GM12864 (cell line): Measurements from ENCODE around the gene YIPF6.
"Not testable (repeated sequence)": the region's sequence is repeated elsewhere in the genome, so short reads cannot be mapped to it uniquely, and the experiment has no call there.

ENCODE experiments used
- DNase-seq: peaks from one replicate; pipeline ENCODE4 v3.0.0-alpha.2; 2011; ENCODE audit warnings: low read depth
- H3K4me3 ChIP-seq: 2 replicates; pipeline ENCODE4 v1.5.1; 2011; ENCODE audit warnings: mild to moderate bottlenecking, low read depth, low read length, control low read depth
- TF ChIP-seq, protein P1 (sequence below): IDR thresholded peaks from 2 replicates; pipeline ENCODE4 v1.5.1; 2011; ENCODE audit warnings: low read depth, mild to moderate bottlenecking, moderate library complexity, low read length, control low read depth, inconsistent platforms; ENCODE audit errors: missing control alignments

Gene YIPF6

DNA sequence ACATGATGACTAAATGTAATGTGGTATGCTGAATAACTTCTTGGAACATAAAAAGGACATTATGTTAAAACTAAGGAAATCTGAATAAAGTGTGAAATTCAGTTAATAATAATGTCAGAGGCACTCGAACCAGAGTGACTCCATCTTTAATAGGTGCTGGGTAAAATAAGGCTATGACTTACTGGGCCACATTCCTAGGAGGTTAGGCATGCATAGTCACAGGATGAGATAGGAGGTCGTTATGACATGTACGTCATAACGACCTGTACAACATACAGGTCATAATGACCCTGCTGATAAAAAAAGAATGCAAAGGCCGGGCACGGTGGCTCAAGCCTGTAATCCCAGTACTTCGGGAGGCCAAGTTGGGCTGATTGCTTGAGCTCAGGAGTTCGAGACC, 36.7 kb upstream of the YIPF6 start:
- DNase-seq, result no peak
- H3K4me3 ChIP-seq, result no peak overlapping the region
- TF ChIP-seq, protein P1, sequence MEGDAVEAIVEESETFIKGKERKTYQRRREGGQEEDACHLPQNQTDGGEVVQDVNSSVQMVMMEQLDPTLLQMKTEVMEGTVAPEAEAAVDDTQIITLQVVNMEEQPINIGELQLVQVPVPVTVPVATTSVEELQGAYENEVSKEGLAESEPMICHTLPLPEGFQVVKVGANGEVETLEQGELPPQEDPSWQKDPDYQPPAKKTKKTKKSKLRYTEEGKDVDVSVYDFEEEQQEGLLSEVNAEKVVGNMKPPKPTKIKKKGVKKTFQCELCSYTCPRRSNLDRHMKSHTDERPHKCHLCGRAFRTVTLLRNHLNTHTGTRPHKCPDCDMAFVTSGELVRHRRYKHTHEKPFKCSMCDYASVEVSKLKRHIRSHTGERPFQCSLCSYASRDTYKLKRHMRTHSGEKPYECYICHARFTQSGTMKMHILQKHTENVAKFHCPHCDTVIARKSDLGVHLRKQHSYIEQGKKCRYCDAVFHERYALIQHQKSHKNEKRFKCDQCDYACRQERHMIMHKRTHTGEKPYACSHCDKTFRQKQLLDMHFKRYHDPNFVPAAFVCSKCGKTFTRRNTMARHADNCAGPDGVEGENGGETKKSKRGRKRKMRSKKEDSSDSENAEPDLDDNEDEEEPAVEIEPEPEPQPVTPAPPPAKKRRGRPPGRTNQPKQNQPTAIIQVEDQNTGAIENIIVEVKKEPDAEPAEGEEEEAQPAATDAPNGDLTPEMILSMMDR, result no peak

DNA sequence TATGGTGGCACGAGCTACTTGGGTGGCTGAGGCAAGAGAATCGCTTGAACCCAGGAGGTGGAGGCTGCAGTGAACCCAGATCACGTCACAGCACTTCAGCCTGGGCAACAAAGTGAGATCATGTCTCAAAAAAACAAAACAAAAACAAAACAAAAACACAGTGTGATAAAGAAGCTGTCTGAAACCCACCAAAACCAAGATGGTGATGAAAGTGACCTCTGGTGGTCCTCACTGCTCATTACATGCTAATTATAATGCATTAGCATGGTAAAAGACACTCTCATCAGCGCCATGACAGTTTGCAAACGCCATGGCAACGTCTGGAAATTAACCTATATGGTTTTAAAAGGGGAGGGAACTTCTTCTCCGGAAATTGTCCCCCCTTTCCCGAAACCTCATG, 36.2 kb upstream of the YIPF6 start:
- no peak overlapping the region for H3K4me3 ChIP-seq
- TF ChIP-seq, protein P1, result peak; percentile 48
- DNase-seq, result no peak

DNA sequence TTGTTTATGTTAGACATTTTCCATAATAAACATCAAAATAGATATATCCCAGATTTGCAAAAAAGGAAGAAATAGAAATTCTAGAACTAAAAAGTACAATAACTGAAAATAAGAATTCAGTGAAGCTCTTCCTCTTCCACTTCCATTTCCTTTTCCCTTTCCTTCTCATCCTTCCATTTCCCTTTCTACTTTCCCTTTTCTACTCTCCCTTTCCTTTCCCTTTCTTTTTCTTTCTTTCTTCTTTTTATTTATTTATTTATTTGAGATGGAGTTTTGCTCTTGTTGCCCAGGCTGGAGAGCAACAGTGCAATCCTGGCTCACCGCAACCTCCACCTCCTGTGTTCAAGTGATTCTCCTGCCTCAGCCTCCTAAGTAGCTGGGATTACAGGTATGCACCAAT, 35.0 kb upstream of the YIPF6 start:
- DNase-seq, result no peak
- TF ChIP-seq, protein P1, result no peak
- no peak overlapping the region for H3K4me3 ChIP-seq

DNA sequence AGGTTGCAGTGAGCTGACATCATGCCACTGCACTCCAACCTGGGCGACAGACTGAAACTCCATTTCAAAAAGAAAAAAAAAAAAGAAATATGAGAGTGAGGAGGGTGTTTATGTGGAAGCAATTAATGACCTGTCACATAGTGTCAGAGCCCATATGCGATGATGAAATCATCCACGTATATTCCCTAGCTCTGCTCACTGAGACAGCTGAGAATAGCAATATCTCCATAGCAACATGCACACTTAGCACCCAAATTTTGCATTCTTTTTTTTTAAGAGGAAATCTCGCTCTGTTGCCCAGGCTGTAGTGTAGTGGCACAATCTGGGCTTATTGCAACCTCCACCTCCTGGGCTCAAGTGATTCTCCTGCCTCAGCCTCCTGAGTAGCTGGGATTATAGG, 34.1 kb upstream of the YIPF6 start:
- TF ChIP-seq, protein P1, result no peak
- H3K4me3 ChIP-seq, result no peak overlapping the region
- no peak for DNase-seq

DNA sequence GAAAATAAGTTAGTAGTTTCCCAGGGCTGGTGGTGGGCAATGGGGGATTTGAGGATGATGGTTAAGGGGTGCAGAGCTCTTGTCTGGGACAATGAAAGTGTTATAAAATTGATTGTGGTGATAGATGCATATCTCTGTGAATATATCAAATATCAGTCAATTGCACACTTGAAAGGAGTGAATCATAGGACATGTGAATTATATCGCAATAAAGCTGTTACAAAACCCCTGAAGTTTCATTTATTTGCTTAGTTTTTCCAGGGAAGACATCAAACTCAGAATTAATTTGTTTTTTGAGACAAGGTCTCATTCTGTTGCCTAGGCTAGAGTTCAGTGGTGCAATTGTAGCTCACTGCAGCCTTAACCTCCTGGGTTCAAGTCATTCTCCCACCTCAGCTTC, 17.9 kb upstream of the YIPF6 start:
- no peak overlapping the region for H3K4me3 ChIP-seq
- DNase-seq, result no peak
- TF ChIP-seq, protein P1, result no peak

DNA sequence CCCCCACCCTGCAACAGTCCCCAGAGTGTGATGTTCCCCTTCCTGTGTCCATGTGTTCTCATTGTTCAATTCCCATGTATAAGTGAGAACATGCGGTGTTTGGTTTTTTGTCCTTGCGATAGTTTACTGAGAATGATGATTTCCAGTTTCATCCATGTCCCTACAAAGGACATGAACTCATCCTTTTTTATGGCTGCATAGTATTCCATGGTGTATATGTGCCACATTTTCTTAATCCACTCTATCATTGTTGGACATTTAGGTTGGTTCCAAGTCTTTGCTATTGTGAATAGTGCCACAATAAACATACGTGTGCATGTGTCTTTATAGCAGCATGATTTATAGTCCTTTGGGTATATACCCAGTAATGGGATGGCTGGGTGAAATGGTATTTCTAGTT, 12.7 kb upstream of the YIPF6 start:
- H3K4me3 ChIP-seq, DNase-seq: not testable (repeated sequence)

DNA sequence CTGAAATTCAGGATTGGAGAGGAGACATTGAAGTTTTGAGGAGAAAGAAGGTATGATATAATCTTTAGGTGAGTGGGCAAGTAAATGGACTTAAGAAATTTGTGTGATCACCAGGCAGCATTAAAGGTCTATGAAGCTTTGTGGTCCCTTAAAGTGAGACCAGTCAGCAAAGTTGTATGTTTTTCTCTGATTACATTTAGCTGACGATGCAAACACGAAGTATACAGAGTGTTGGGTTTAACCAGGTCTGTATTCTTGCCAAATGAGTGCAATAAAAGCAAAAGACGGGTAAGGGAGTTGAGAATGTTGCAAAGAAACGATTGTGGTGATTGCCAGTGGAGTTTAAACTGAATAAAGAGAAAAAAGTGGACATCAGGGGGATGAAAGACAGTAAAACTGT, 11.6 kb upstream of the YIPF6 start:
- DNase-seq, result no peak
- TF ChIP-seq, protein P1, result no peak
- H3K4me3 ChIP-seq, result no peak overlapping the region

DNA sequence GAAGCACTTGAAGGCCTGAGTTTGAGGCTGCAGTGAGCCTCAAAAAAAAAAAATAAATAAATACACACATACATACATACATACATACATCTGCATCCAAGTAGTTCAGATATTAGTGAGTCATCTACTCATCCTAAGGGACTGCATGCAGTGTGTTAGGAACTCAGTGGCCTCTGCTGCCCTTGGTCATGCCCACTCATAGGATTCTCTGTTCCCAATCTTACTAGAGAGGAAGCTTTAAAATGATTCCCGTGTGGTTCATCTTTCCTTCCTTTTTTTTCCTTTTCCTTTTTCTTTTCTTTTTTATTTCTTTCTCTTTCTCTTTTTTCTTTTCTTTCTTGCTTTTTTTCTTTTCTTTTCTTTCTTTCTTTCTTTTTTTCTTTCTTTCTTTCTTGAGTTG, 10.9 kb upstream of the YIPF6 start:
- DNase-seq, result no peak
- TF ChIP-seq, protein P1, result no peak

More for the DNA sequence above, 10.9 kb upstream of the YIPF6 start:
- no peak overlapping the region for H3K4me3 ChIP-seq
